H9 (cell line): Measurements from ENCODE around the gene ST6GALNAC3. TPM values are rescaled to one million over a fixed set of nuclear protein-coding genes. Genes with fewer than 3 reads are reported as not detected.

ENCODE experiments used
- DNase-seq: peaks from one replicate; pipeline ENCODE4 v3.0.0-alpha.2; 2017
- H2AFZ ChIP-seq: one replicate; pipeline ENCODE4 v1.6.1; 2013; ENCODE audit warnings: mild to moderate bottlenecking, low read length, control low read depth, moderate library complexity
- H2AK5ac ChIP-seq: 2 replicates; pipeline ENCODE4 v1.6.1; 2013; ENCODE audit warnings: low read length, control low read depth, mixed read lengths; ENCODE audit not compliant: insufficient read length
- H2BK120ac ChIP-seq: one replicate; pipeline ENCODE4 v1.6.1; 2013; ENCODE audit warnings: low read depth, mild to moderate bottlenecking, low read length, control low read depth, inconsistent platforms; ENCODE audit not compliant: poor library complexity, severe bottlenecking
- H2BK12ac ChIP-seq: 2 replicates; pipeline ENCODE4 v1.6.1; 2013; ENCODE audit warnings: low read length, control low read depth, mixed read lengths, low read depth; ENCODE audit not compliant: insufficient read length
- H2BK15ac ChIP-seq: 2 replicates; pipeline ENCODE4 v1.6.1; 2013; ENCODE audit warnings: low read depth, low read length, control low read depth
- H2BK20ac ChIP-seq: one replicate; pipeline ENCODE4 v1.6.1; 2013; ENCODE audit warnings: low read depth, mild to moderate bottlenecking, low read length, control low read depth, inconsistent platforms; ENCODE audit not compliant: poor library complexity, severe bottlenecking
- H2BK5ac ChIP-seq: 2 replicates; pipeline ENCODE4 v1.6.1; 2013; ENCODE audit warnings: low read length, control low read depth, mixed read lengths; ENCODE audit not compliant: insufficient read length
- H3K14ac ChIP-seq: 2 replicates; pipeline ENCODE4 v1.6.1; 2013; ENCODE audit warnings: low read length, control low read depth; ENCODE audit not compliant: insufficient read depth
- H3K18ac ChIP-seq: 2 replicates; pipeline ENCODE4 v1.6.1; 2013; ENCODE audit warnings: low read depth, mild to moderate bottlenecking, mixed read lengths, low read length, control low read depth; ENCODE audit not compliant: insufficient read length
- H3K23ac ChIP-seq: 2 replicates; pipeline ENCODE4 v1.6.1; 2013; ENCODE audit warnings: low read length, control low read depth, mixed read lengths, low read depth; ENCODE audit not compliant: insufficient read length
- H3K23me2 ChIP-seq: 2 replicates; pipeline ENCODE4 v1.6.1; 2013; ENCODE audit warnings: low read depth, mild to moderate bottlenecking, mixed read lengths, low read length, control low read depth; ENCODE audit not compliant: insufficient read length, poor library complexity, severe bottlenecking
- H3K27ac ChIP-seq: 2 replicates; pipeline ENCODE4 v1.5.1; 2013; ENCODE audit warnings: low read length, control low read depth, mixed read lengths, low read depth; ENCODE audit not compliant: insufficient read length
- H3K27me3 ChIP-seq: 2 replicates; pipeline ENCODE4 v1.6.1; 2013; ENCODE audit warnings: low read length, control low read depth, inconsistent platforms; ENCODE audit not compliant: insufficient read depth
- H3K4ac ChIP-seq: 2 replicates; pipeline ENCODE4 v1.6.1; 2013; ENCODE audit warnings: low read depth, mild to moderate bottlenecking, control low read depth, inconsistent platforms, low read length, moderate library complexity
- H3K4me1 ChIP-seq: 2 replicates; pipeline ENCODE4 v1.6.1; 2013; ENCODE audit warnings: low read length, control low read depth, inconsistent platforms; ENCODE audit not compliant: insufficient read depth
- H3K4me2 ChIP-seq: 2 replicates; pipeline ENCODE4 v1.6.1; 2013; ENCODE audit warnings: low read length, control low read depth, mixed read lengths; ENCODE audit not compliant: insufficient read length, insufficient read depth
- H3K56ac ChIP-seq: 2 replicates; pipeline ENCODE4 v1.6.1; 2013; ENCODE audit warnings: low read depth, mild to moderate bottlenecking, mixed read lengths, low read length, control low read depth; ENCODE audit not compliant: insufficient read length
- H3K79me1 ChIP-seq: 2 replicates; pipeline ENCODE4 v1.6.1; 2013; ENCODE audit warnings: low read depth, mild to moderate bottlenecking, moderate library complexity, low read length, control low read depth, inconsistent platforms; ENCODE audit not compliant: insufficient read depth, poor library complexity, severe bottlenecking
- H3K79me2 ChIP-seq: 2 replicates; pipeline ENCODE4 v1.6.1; 2013; ENCODE audit warnings: low read length, control low read depth, inconsistent platforms; ENCODE audit not compliant: insufficient read depth
- H3K9ac ChIP-seq: 2 replicates; pipeline ENCODE4 v1.6.1; 2013; ENCODE audit warnings: low read length, control low read depth, mixed read lengths; ENCODE audit not compliant: insufficient read length; ENCODE audit errors: extremely low read depth
- H3K9me3 ChIP-seq: one replicate; pipeline ENCODE4 v1.6.1; 2013; ENCODE audit warnings: low read depth, low read length, inconsistent platforms; ENCODE audit not compliant: control insufficient read depth
- H3T11ph ChIP-seq: one replicate; pipeline ENCODE4 v1.6.1; 2013; ENCODE audit warnings: mild to moderate bottlenecking, low read length, control low read depth, inconsistent platforms
- H4K20me1 ChIP-seq: one replicate; pipeline ENCODE4 v1.6.1; 2013; ENCODE audit not compliant: control insufficient read depth, insufficient read length, insufficient read depth
- H4K5ac ChIP-seq: 2 replicates; pipeline ENCODE4 v1.6.1; 2013; ENCODE audit warnings: low read depth, mild to moderate bottlenecking, mixed read lengths, low read length, control low read depth; ENCODE audit not compliant: insufficient read length
- H4K8ac ChIP-seq: replicated peaks from 2 replicates; pipeline ENCODE4 v1.6.1; 2013; ENCODE audit warnings: low read length, control low read depth, mixed read lengths, low read depth; ENCODE audit not compliant: insufficient read length
- H4K91ac ChIP-seq: 2 replicates; pipeline ENCODE4 v1.6.1; 2013; ENCODE audit warnings: low read depth, mild to moderate bottlenecking, moderate library complexity, mixed read lengths, low read length, control low read depth; ENCODE audit not compliant: insufficient read length
- H3K27ac Mint-ChIP-seq, 3 experiments: 2 replicates in 2 of 3; 3 replicates in 1 of 3; pipeline ENCODE4 v1.8.0; 2020 to 2021; ENCODE audit warnings: mixed read lengths in 3 of 3, mild to moderate bottlenecking in 1 of 3, moderate library complexity in 1 of 3
- H3K27me3 Mint-ChIP-seq: 2 replicates; pipeline ENCODE4 v1.8.0; 2021; ENCODE audit warnings: low read depth, mild to moderate bottlenecking, moderate library complexity, mixed read lengths
- H3K36me3 Mint-ChIP-seq, 3 experiments: 2 replicates in 2 of 3; 3 replicates in 1 of 3; pipeline ENCODE4 v1.8.0; 2020 to 2021; ENCODE audit warnings: low read depth in 3 of 3, mixed read lengths in 3 of 3; ENCODE audit not compliant: insufficient read depth in 1 of 3
- H3K4me1 Mint-ChIP-seq, 2 experiments: 2 replicates each; pipeline ENCODE4 v1.8.0; 2020; ENCODE audit warnings: mixed read lengths in 2 of 2
- H3K4me3 Mint-ChIP-seq, 2 experiments: 2 replicates in 1 of 2; 3 replicates in 1 of 2; pipeline ENCODE4 v1.8.0; 2020 to 2021; ENCODE audit warnings: mild to moderate bottlenecking in 2 of 2, mixed read lengths in 2 of 2, moderate library complexity in 1 of 2
- H3K9me3 Mint-ChIP-seq, 2 experiments: 2 replicates in 1 of 2; 3 replicates in 1 of 2; pipeline ENCODE4 v1.8.0; 2020; ENCODE audit warnings: mild to moderate bottlenecking in 2 of 2, mixed read lengths in 2 of 2, moderate library complexity in 1 of 2
- CTCF ChIP-seq: fragments of 200-600 bp; sonication (generic); conservative IDR thresholded peaks from 3 replicates; pipeline ENCODE4 v1.8.0; 2021; ENCODE audit warnings: antibody characterized with exemption, mild to moderate bottlenecking
- WGBS: extraction: QIAGEN DNeasy Blood & Tissue Kit; methylation state at CpG from one replicate; pipeline ENCODE4 v1.1.7; 2013; ENCODE audit warnings: missing lambda C conversion rate, low lambda C conversion rate, mixed read lengths; ENCODE audit not compliant: insufficient read length; ENCODE audit errors: extremely low coverage; 5-methylcytosine and 5-hydroxymethylcytosine counted together
- total RNA-seq: library from RNA; stranded (reverse); gene quantifications from 2 replicates; pipeline ENCODE4 v1.2.1, GENCODE V29; 2021

Gene ST6GALNAC3
- total RNA-seq, 1 experiment from 2014 or later: 11.2 TPM

GRCh38 chr1:76247261-76247852, 172.8 kb downstream of the ST6GALNAC3 start:
- Histone ChIP-seq H3K9ac (no peak overlapping the region), H2BK12ac (no peak overlapping the region), H3K27ac (no peak overlapping the region), H2BK120ac (no peak overlapping the region), H4K8ac (no peak overlapping the region), H3K23me2 (no peaks in the 10 kb centered on the region), H4K5ac (no peak overlapping the region), H2BK5ac (no peak overlapping the region), H3T11ph (no peak overlapping the region), H3K4me1 (peaks cover 10% of the 10 kb centered on the region; the same call in 1 of the 2 replicates), H3K23ac (no peak overlapping the region), H3K9me3 (no peaks in the 10 kb centered on the region), H2AK5ac (no peak overlapping the region), H3K14ac (no peak overlapping the region), H3K79me2 (no peaks in the 10 kb centered on the region), H3K4me2 (no peak overlapping the region), H2BK20ac (no peak overlapping the region), H2BK15ac (no peak overlapping the region), H3K4ac (no peak overlapping the region), H4K20me1 (no peaks in the 10 kb centered on the region), H3K27me3 (no peaks in the 10 kb centered on the region), H3K56ac (no peak overlapping the region), H2AFZ (no peak overlapping the region), H3K18ac (no peak overlapping the region), H4K91ac (no peak overlapping the region), H3K79me1 (no peaks in the 10 kb centered on the region)
- no peak overlapping the region for H3K4me3 Mint-ChIP-seq
- no CpG with 5 or more reads among the region's 5 CpGs for WGBS
- no peak for TF ChIP-seq CTCF
- H3K36me3 Mint-ChIP-seq: peaks cover 18 to 35% (median 21%) of the 10 kb centered on the region in 3 experiments
- H3K4me1 Mint-ChIP-seq: peaks cover 46 to 53% of the 10 kb centered on the region in 2 experiments
- H3K27ac Mint-ChIP-seq: peak overlapping the region in 2 of 3 experiments; percentile 31 to 71; a peak in 4 of 7 replicates
- no peaks in the 10 kb centered on the region for H3K27me3 Mint-ChIP-seq
- DNase-seq: no peak
- H3K9me3 Mint-ChIP-seq: peaks cover 26 to 31% of the 10 kb centered on the region in 2 experiments
